GM12875 (cell line): ENCODE measurements around the gene TIMM50.

ENCODE experiments used
- H3K4me3 ChIP-seq: one replicate; pipeline ENCODE4 v1.5.1; 2011; ENCODE audit warnings: low read depth, low read length, control low read depth
- TF ChIP-seq, protein P1 (sequence below): IDR thresholded peaks from 2 replicates; pipeline ENCODE4 v1.5.1; 2011; ENCODE audit warnings: low read depth, mild to moderate bottlenecking, control low read depth, inconsistent platforms, low read length, moderate library complexity, borderline replicate concordance; ENCODE audit not compliant: insufficient read depth

The TIMM50 gene

DNA sequence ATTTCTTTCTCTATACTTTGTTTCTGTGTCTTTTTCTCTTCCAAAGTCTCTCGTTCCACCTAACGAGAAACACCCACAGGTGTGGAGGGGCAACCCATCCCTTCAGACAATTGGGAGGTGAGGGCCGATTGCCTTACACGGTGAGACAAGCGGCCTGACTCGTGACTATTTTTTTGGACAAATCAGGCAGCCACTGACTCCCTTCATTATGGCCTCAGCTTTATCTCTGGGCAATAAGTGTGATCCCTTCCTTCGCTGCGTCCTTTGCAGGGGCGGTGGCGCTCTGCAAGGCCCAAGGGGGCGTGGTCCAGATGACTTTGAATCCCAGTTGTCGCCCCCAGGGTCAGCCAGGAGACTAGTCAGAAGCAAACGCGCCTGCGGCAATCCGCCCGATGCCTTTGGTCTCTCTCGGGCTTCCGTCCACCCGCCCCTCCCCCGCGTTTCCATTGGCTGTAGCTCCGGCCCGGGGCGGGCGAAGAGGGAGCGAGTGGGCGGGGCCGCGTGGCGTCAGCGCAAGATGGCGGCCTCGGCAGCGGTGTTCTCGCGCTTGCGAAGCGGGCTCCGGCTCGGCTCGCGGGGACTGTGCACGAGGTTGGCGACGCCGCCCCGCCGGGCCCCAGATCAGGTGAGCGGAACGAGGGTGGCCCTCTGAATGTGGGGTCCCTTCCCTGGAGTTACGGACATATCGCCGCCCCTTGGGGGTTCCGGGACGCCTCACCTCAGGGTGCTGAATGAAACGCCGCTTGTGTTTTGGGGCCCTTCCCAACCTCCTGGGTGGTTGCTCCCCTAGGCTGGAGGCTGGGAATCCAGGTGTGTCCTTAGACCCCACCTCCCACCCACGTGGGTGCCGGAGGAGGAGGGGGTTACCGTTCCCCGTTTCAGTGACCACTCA is at the start of gene TIMM50:
TSS of gene TIMM50 (plus strand) at position 502 of the 892 bp plus-strand sequence. CDS start at position 518, 16 bp downstream.
- peak within 1 kb of the TSS; percentile 75 for H3K4me3 ChIP-seq
- TF ChIP-seq, protein P1, sequence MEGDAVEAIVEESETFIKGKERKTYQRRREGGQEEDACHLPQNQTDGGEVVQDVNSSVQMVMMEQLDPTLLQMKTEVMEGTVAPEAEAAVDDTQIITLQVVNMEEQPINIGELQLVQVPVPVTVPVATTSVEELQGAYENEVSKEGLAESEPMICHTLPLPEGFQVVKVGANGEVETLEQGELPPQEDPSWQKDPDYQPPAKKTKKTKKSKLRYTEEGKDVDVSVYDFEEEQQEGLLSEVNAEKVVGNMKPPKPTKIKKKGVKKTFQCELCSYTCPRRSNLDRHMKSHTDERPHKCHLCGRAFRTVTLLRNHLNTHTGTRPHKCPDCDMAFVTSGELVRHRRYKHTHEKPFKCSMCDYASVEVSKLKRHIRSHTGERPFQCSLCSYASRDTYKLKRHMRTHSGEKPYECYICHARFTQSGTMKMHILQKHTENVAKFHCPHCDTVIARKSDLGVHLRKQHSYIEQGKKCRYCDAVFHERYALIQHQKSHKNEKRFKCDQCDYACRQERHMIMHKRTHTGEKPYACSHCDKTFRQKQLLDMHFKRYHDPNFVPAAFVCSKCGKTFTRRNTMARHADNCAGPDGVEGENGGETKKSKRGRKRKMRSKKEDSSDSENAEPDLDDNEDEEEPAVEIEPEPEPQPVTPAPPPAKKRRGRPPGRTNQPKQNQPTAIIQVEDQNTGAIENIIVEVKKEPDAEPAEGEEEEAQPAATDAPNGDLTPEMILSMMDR, result no peak

DNA sequence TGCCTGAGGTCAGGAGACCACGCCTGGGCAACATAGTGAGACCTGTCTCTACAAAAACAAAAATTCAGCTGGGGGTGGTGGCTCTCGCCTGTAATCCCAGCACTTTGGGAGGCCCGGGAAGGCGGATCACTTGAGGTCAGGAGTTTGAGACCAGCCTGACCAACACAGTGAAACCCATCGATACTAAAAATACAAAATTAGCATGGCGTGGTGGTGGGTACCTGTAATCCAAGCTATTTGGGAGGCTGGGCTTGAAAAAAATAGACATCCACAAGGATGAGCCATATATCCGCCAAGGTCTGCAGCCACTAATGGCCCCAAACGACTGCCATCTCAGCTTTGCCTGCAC is 48.0 kb upstream of the TIMM50 start:
- no peak overlapping the region for H3K4me3 ChIP-seq
- TF ChIP-seq, protein P1, result no peak

DNA sequence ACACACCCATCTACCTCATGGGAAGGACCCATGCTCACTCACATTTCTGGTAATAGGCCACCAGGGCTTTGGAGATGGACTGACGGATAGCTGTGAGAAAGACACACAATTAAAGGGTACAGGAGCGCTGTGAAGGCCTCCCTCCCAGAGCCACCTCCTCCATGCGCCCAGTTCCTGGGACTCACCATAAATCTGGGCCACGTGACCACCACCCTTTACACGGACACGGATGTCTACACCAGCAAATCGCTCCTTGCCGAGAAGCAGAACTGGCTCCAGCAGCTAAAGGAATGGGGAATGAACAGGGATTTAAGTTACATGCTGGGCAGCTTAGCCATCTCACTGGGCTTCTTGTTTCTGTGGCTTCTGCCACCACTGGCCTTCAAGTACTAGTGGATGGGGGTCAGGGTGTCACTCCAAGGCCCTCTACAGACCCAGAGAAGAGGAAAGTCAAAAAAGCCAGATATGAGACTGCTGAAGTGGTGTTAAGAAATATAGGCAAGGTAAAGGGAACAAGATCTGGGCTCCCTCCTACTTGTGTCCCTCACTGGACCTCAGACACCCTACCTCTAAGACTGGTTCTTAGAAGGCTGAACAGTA is 47.1 kb upstream of the TIMM50 start:
- no peak overlapping the region for H3K4me3 ChIP-seq
- TF ChIP-seq, protein P1, result no peak

DNA sequence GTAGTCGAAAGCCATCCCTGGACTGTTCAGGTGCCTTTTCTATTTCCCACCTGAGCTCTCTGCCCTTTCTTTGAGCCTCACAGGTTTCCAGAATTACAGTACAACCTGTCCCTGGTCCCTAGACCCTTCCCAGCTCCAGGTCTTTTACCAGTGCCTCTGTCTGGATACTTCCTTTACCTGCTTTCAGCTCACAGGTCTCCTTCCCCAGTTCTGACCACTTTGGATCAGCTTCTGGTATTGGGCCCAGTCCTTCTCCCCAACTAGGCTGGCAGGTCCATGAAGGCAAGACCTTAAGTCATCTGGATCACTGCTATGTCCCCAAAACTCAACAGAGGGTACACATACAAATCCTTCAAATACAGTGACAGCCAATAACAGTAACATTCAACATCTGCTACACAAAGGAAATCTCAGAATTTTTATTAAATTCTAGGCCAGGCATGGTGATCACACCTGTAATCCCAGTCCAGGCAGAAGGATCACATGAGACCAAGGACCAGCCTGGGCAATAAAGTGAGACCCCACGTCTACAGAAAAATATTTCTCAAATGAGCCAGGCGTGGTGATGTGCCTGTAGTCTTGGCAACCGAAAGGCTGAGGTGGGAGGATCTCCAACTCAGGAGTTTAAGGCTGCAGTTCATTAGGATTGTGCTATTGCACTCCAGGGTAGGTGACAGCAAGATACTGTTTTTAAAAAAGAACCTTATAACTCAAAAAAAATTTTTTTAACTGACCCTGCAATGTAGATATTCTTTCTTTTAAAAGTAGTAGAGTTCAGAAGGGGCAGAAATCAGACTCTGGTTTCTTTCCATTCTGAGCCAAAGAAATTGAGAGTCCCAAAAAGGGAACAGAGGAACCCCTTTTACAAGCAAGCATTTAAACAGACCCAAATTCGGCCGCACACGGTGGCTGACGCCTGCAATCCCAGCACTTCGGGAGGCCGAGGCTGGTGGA is 46.2 kb upstream of the TIMM50 start:
- TF ChIP-seq, protein P1, result no peak
- H3K4me3 ChIP-seq, result peak overlapping the region; percentile 81

DNA sequence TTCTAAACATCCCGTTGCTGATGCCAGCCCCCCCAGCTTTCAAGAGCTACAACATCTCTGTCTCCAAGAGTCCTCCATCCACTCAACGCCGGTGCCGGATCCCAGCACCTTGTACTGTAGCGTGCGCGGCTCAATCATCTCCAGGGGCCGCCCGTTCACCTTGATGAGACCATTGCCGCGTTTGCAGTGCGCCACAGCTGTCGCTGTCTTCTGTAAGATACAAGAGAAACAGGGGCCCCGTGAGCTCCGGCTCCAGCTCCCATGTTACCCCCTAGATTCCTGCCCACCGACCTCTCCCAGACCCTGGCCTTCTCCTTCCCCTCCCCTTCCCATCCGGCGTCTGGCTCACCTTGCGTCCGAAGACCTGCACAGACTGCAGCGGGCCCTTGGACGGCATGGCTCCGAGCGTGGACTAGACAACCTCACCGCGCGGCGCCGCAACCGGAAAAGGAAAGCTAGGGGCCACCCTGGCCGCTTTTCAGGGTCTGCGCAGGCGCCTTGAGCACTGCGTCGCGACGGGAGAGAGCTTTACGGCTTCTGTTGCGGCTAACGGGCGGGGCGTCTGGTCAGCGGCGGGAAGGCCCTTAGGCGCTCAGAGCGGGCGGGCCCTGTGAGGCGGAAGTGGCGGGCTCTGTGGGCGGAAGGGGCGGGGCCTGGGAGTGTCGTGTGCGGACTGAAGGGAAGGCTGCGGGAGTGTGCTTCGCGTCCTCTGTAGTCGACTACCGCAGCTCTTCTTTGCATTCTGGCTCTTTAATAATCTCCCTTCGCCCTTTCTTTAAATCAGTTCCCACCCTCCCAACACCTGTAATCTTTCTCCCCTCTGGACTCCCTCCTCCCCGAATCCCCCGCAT is 44.9 kb upstream of the TIMM50 start, which contains the start of gene RPS16:
TSS of gene RPS16 (minus strand) at position 451 of the 851 bp plus-strand sequence. CDS start at position 397, 54 bp downstream.
- TF ChIP-seq, protein P1, result no peak
- H3K4me3 ChIP-seq, result peak within 1 kb of the TSS; percentile 81

- TF ChIP-seq, protein P1, result no peak
- H3K4me3 ChIP-seq, result peak overlapping the region; percentile 55
These were observed 44.3 kb upstream of the TIMM50 start for GRCh38 chr19:39436350-39436716.
